Memory B cell (primary cell): Measurements from ENCODE around the gene KSR1.
A peak's percentile ranks its signal among the peaks of the same experiment; 100 is the strongest.
"Not testable (repeated sequence)": the region's sequence is repeated elsewhere in the genome, so short reads cannot be mapped to it uniquely, and the experiment has no call there.

Source experiments
- ATAC-seq: fragments of 150-1000 bp; cut with Tn5 transposase; 2 replicates; pipeline ENCODE4 v1.10.0; 2021; ENCODE audit warnings: low read depth, mild to moderate bottlenecking, moderate library complexity
- DNase-seq, 2 donors: peaks; one replicate each; pipeline ENCODE4 v3.0.0; 2022; ENCODE audit warnings: low spot score in 2 of 2
- H3K27ac Mint-ChIP-seq: one replicate; pipeline ENCODE4 v1.8.0; 2022; ENCODE audit warnings: mild to moderate bottlenecking, moderate library complexity, mixed read lengths
- H3K27me3 Mint-ChIP-seq: one replicate; pipeline ENCODE4 v1.8.0; 2022; ENCODE audit warnings: mixed read lengths
- H3K36me3 Mint-ChIP-seq: one replicate; pipeline ENCODE4 v1.8.0; 2022; ENCODE audit warnings: mild to moderate bottlenecking, mixed read lengths
- H3K4me1 Mint-ChIP-seq: one replicate; pipeline ENCODE4 v1.8.0; 2022; ENCODE audit warnings: mixed read lengths
- H3K4me3 Mint-ChIP-seq: one replicate; pipeline ENCODE4 v1.8.0; 2022; ENCODE audit warnings: mild to moderate bottlenecking, moderate library complexity, mixed read lengths
- H3K9me3 Mint-ChIP-seq: one replicate; pipeline ENCODE4 v1.8.0; 2022; ENCODE audit warnings: mixed read lengths

Gene KSR1

DNA sequence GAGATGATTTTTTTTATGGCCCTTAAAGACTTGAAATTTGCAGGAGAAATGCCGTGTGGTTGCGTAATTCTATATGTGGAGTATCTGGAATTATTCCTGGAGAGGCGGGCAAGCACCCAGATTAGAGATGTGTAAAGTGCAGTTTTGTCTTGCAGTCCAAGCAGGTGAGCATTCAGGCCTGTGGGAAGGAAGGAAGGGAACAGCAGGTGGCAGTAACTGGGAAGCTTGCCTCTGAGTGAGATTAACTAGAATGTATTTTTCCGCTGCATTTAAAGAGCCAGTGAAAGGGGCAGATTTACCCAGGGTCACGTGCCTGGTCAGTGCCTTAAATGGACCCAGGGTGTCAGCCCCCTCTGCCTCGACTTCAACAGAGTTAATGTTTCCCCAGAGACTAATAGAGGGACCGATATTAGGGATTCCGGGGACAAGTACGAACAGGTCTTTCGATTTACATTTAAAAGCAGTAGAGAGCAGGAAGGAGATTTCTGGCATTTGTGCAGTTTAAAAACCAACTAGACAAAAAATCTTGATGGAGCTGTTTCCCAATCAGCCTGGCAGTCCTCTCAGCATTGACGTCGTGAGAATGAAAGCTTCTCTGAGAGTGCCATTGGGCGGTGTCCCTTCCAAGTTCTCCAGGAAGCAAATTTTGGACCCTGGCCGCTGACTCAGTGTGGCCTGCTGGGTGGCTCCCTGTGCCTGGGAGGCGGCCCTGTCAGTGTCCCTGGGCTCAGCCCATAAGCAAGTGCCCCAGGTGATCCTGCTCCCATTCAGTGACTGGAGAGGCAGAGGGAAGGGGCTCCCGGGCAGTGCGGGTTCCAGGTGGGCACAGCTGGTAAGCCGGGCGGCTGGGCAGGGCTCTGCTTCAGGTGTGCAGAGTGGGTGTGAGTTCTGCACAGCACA, 38.2 kb downstream of the KSR1 start:
- ATAC-seq (no peak), DNase-seq (no peak)
- Mint-ChIP-seq H3K4me1 (peaks cover 39% of the 10 kb centered on the region), H3K9me3 (no peaks in the 10 kb centered on the region), H3K27ac (peak overlapping the region; percentile 90), H3K36me3 (peaks cover 7% of the 10 kb centered on the region), H3K27me3 (no peaks in the 10 kb centered on the region), H3K4me3 (no peak overlapping the region)

GRCh38 chr17:27495460-27495859, 39.2 kb downstream of the KSR1 start:
- no peak for DNase-seq
- H3K27me3 Mint-ChIP-seq = no peaks in the 10 kb centered on the region
- H3K27ac Mint-ChIP-seq = peak overlapping the region; percentile 90
- ATAC-seq = peak; percentile 83
- peak overlapping the region; percentile 19 for H3K4me3 Mint-ChIP-seq
- peaks cover under 1% of the 10 kb centered on the region for H3K9me3 Mint-ChIP-seq
- H3K4me1 Mint-ChIP-seq = peaks cover 42% of the 10 kb centered on the region
- peaks cover 17% of the 10 kb centered on the region for H3K36me3 Mint-ChIP-seq

GRCh38 chr17:27496005-27496404, 39.8 kb downstream of the KSR1 start:
- DNase-seq (no peak), ATAC-seq (no peak)
- Mint-ChIP-seq H3K4me3 (no peak overlapping the region), H3K27ac (peak overlapping the region; percentile 90), H3K36me3 (peaks cover 22% of the 10 kb centered on the region), H3K4me1 (peaks cover 42% of the 10 kb centered on the region), H3K27me3 (no peaks in the 10 kb centered on the region), H3K9me3 (peaks cover 2% of the 10 kb centered on the region)

DNA sequence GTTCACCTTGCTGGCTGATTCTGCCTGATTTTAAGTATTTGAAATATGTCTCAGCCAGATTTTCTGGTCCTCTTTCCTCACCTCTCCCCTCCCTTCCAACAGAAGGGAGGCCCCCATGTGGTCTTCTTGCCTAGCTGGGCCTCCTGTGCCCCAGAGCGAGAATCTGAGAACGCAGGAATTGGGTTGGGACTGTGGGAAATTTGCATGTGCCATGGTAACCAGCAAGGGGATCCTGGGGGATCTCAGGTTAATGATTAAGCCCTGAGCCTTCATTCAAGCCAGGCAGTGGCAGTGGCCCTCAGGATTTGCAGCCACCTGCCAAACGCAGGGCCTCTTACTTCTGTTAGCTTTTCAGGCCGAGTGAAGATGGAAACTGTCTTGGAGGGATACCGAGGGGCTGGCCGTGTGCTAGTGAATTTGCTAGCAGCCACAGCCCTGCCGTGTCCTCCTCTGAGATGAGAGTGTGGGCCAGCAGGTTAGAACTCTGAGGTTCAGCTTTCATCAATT, 40.2 kb downstream of the KSR1 start:
- DNase-seq (no peak), ATAC-seq (no peak)
- Mint-ChIP-seq H3K4me1 (peaks cover 42% of the 10 kb centered on the region), H3K36me3 (peaks cover 22% of the 10 kb centered on the region), H3K4me3 (peak overlapping the region; percentile 66), H3K27ac (peak overlapping the region; percentile 86), H3K27me3 (no peaks in the 10 kb centered on the region), H3K9me3 (peaks cover 2% of the 10 kb centered on the region)

- ATAC-seq (no peak), DNase-seq (no peak)
- Mint-ChIP-seq H3K9me3 (peaks cover 5% of the 10 kb centered on the region), H3K36me3 (peaks cover 26% of the 10 kb centered on the region), H3K4me3 (peak overlapping the region; percentile 66), H3K27me3 (no peaks in the 10 kb centered on the region), H3K27ac (peak overlapping the region; percentile 86), H3K4me1 (peaks cover 38% of the 10 kb centered on the region)
Observed at GRCh38 chr17:27496971-27497370, 40.7 kb downstream of the KSR1 start.

GRCh38 chr17:27497696-27498095, 41.4 kb downstream of the KSR1 start:
- H3K4me3 Mint-ChIP-seq = peak overlapping the region; percentile 43
- peaks cover 37% of the 10 kb centered on the region for H3K4me1 Mint-ChIP-seq
- peak overlapping the region; percentile 86 for H3K27ac Mint-ChIP-seq
- peaks cover 5% of the 10 kb centered on the region for H3K9me3 Mint-ChIP-seq
- DNase-seq = no peak
- no peak for ATAC-seq
- H3K27me3 Mint-ChIP-seq = no peaks in the 10 kb centered on the region
- peaks cover 25% of the 10 kb centered on the region for H3K36me3 Mint-ChIP-seq

- H3K27ac Mint-ChIP-seq = peak overlapping the region; percentile 59
- no peak for DNase-seq
Observed at GRCh38 chr17:27498615-27499309, 42.5 kb downstream of the KSR1 start.

GRCh38 chr17:27499451-27500265, 43.4 kb downstream of the KSR1 start:
- DNase-seq (no peak), ATAC-seq (no peak)
- Mint-ChIP-seq H3K4me1 (peaks cover 42% of the 10 kb centered on the region), H3K9me3 (peaks cover 5% of the 10 kb centered on the region), H3K27ac (no peak overlapping the region), H3K4me3 (no peak overlapping the region), H3K36me3 (peaks cover 25% of the 10 kb centered on the region), H3K27me3 (no peaks in the 10 kb centered on the region)

More at GRCh38 chr17:27498615-27499309, 42.5 kb downstream of the KSR1 start:
- Mint-ChIP-seq H3K4me1 (peaks cover 40% of the 10 kb centered on the region), H3K9me3 (peaks cover 5% of the 10 kb centered on the region), H3K36me3 (peaks cover 25% of the 10 kb centered on the region), H3K27me3 (no peaks in the 10 kb centered on the region), H3K4me3 (no peak overlapping the region)
- ATAC-seq = no peak

GRCh38 chr17:27501338-27501737, 45.1 kb downstream of the KSR1 start:
- H3K27me3 Mint-ChIP-seq, H3K9me3 Mint-ChIP-seq, H3K4me3 Mint-ChIP-seq, H3K27ac Mint-ChIP-seq, DNase-seq, ATAC-seq: not testable (repeated sequence)
- Mint-ChIP-seq H3K4me1 (peaks cover 42% of the 10 kb centered on the region), H3K36me3 (peaks cover 25% of the 10 kb centered on the region)

DNA sequence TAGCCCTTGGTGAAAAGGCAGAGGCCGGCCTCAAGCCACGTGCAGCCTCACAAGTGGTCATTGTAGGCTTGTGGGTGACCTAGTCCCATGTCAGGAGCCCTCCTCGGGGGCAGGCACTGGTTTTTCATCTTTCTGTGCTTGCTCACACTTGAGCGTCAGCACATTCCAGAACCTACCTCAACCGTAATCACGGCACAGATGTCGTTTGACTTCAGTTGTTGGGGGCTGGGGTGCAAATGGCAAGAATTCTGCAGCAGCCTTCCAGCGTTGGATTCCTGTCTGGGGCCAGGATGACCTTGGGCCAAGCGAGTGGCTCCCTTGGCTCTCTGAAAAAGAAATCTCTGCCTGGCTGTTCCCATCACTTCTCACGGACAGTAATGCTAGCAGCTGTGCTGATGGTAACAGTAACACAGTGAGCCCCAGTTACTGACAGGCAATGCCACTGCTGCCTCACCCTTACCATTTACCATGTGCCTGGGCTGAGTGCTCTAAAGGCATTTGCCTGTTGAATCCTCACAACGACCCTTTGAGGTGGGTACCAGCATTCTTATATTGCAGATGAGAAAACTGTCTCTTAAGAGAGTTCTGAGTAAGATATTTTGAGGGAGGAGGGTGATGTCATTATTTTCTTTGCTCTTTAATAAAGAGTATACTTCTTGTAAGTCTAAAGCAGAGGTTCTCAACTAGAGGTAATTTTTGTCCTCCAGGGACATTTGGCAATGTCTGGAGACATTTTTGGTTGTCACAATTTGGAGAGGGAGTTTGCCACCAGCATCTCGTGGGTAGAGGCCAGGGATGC, 46.5 kb downstream of the KSR1 start:
- Mint-ChIP-seq H3K4me3 (no peak overlapping the region), H3K27me3 (no peaks in the 10 kb centered on the region), H3K27ac (peak overlapping the region; percentile 98), H3K9me3 (peaks cover 5% of the 10 kb centered on the region), H3K36me3 (peaks cover 25% of the 10 kb centered on the region), H3K4me1 (peaks cover 39% of the 10 kb centered on the region)
- no peak for ATAC-seq
- no peak for DNase-seq

DNA sequence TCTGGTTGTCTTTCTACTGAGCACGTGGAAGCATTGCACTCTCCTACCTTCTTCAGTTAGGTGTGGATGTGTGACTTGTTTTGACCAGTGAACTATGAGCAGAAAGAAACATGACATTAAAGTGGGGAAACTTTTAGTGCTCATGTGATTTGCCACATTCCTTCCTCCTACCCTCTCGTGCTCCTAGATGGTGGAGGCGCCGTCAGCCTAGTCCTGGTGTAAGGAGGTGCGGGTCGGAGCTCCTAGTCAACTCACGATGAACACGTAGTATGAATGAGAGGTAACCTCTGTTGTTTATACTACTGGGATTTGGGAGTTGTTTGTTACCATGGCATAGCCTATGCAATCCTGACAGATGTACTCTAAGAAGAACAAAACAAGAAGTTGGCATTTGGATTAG, 47.4 kb downstream of the KSR1 start:
- peak overlapping the region; percentile 98 for H3K27ac Mint-ChIP-seq
- DNase-seq (no peak), ATAC-seq (no peak)
- no peak overlapping the region for H3K4me3 Mint-ChIP-seq
- H3K36me3 Mint-ChIP-seq = peaks cover 25% of the 10 kb centered on the region
- peaks cover 45% of the 10 kb centered on the region for H3K4me1 Mint-ChIP-seq
- no peaks in the 10 kb centered on the region for H3K27me3 Mint-ChIP-seq
- H3K9me3 Mint-ChIP-seq = peaks cover 5% of the 10 kb centered on the region

DNA sequence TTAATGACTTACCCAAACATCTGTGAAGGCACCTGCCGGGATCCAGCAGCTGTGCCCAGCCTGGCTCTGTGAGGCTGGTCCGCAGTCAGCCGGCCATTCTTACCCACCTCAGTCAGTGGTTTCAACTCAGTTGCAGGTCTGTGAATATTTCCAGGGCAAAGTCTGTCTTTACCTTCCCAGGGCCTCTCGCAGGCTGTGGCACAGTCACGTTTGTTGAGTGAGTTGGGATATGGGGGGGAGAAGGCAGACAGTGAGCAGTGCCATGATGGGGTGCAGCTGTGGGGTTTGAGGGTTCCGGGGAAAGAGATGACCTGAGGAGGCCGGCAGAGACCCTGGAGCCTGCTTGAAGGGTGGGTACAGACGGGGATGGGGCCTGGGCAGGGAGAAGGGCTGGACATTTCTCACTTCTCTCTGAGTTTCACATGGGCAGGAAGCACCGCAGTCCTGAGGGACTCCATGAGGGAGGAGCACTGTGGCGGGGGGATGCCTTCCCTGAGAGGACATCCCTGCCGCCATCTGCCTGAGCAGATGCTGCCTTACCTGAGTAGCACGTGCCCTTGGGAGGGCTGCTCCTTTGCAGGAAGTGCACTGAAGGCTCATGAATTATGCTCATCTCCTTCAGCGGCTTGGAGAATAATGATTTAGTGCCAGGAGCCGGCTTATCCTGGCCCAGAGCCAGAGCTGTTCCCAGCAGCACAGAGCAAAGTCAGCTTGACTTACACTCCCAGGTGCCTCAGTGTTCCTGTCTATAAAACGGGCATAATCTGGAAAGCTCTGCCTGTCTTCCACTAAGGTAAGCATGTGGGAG, 48.1 kb downstream of the KSR1 start:
- H3K4me3 Mint-ChIP-seq = no peak overlapping the region
- DNase-seq = no peak
- peak overlapping the region; percentile 98 for H3K27ac Mint-ChIP-seq
- H3K9me3 Mint-ChIP-seq = peaks cover 5% of the 10 kb centered on the region
- ATAC-seq = no peak
- H3K27me3 Mint-ChIP-seq = no peaks in the 10 kb centered on the region
- peaks cover 23% of the 10 kb centered on the region for H3K36me3 Mint-ChIP-seq
- H3K4me1 Mint-ChIP-seq = peaks cover 45% of the 10 kb centered on the region
